NCI-H526 treated with DMSO at 0.1 percent for 48 hours (cell line): Measurements from ENCODE around the gene MICAL3.
"Not testable (repeated sequence)": the region's sequence is repeated elsewhere in the genome, so short reads cannot be mapped to it uniquely, and the experiment has no call there.

ENCODE experiments used
- DNase-seq: peaks from one replicate; lab custom pipeline; 2025; lab: John Stamatoyannopoulos, UW

Gene MICAL3

GRCh38 chr22:17953147-17953546 lies 71.2 kb downstream of the MICAL3 start:
- DNase-seq: no peak

- no peak for DNase-seq
Measured at GRCh38 chr22:17952273-17952801, 72.0 kb downstream of the MICAL3 start.

GRCh38 chr22:17951315-17951714 lies 73.0 kb downstream of the MICAL3 start:
- DNase-seq: no peak

- no peak for DNase-seq
Measured at GRCh38 chr22:17950651-17951214, 73.6 kb downstream of the MICAL3 start.

GRCh38 chr22:17949642-17950473 lies 74.5 kb downstream of the MICAL3 start:
- DNase-seq: no peak

GRCh38 chr22:17948101-17948500 lies 76.3 kb downstream of the MICAL3 start:
- DNase-seq: no peak

- no peak for DNase-seq
Measured at GRCh38 chr22:17946662-17947367, 77.5 kb downstream of the MICAL3 start.

GRCh38 chr22:17945888-17946648 lies 78.3 kb downstream of the MICAL3 start:
- DNase-seq: no peak

GRCh38 chr22:17945156-17945887 lies 79.0 kb downstream of the MICAL3 start:
- DNase-seq: no peak

GRCh38 chr22:17944256-17944655 lies 80.1 kb downstream of the MICAL3 start:
- no peak for DNase-seq

GRCh38 chr22:17943533-17944249 lies 80.7 kb downstream of the MICAL3 start:
- DNase-seq: no peak

- DNase-seq: no peak
Measured at GRCh38 chr22:17942721-17943120, 81.6 kb downstream of the MICAL3 start.

- DNase-seq: no peak
Measured at GRCh38 chr22:17941471-17942406, 82.6 kb downstream of the MICAL3 start.

- no peak for DNase-seq
Measured at GRCh38 chr22:17939579-17939978, 84.8 kb downstream of the MICAL3 start.

- DNase-seq: no peak
Measured at GRCh38 chr22:17939011-17939410, 85.3 kb downstream of the MICAL3 start.

- DNase-seq: no peak
Measured at GRCh38 chr22:17938484-17938924, 85.9 kb downstream of the MICAL3 start.

GRCh38 chr22:17932457-17932856 lies 91.9 kb downstream of the MICAL3 start:
- DNase-seq: not testable (repeated sequence)

GRCh38 chr22:17931400-17931825 lies 92.9 kb downstream of the MICAL3 start:
- DNase-seq: no peak
